Right kidney (tissue), 9 donors: ENCODE results near the gene TMEM62.
A peak's percentile ranks its signal among the peaks of the same experiment; 100 is the strongest.

Experiments used
- DNase-seq: peaks from one replicate; pipeline ENCODE4 v3.0.0-alpha.2; 2016
- long read RNA-seq, 8 donors: transcript quantifications; one replicate each; lab custom pipeline, GENCODE V29; 2026

Gene TMEM62
- long read RNA-seq, donor 1, partial matches to known transcripts = 0 of 2 reads
- long read RNA-seq, donor 1, other reads (novel, unspliced or antisense) = 0 of 2 reads
- long read RNA-seq, donor 2, partial matches to known transcripts = 0 of 2 reads
- long read RNA-seq, donor 2, other reads (novel, unspliced or antisense) = 0 of 2 reads
- long read RNA-seq, donor 3, partial matches to known transcripts = 0 of 3 reads
- long read RNA-seq, donor 3, other reads (novel, unspliced or antisense) = 0 of 3 reads
- long read RNA-seq, donor 4, partial matches to known transcripts = 0 of 3 reads
- long read RNA-seq, donor 4, other reads (novel, unspliced or antisense) = 0 of 3 reads
- long read RNA-seq, donor 5, partial matches to known transcripts = 0 of 1 reads
- long read RNA-seq, donor 5, other reads (novel, unspliced or antisense) = 0 of 1 reads
- long read RNA-seq, donor 6, partial matches to known transcripts = 0 of 1 reads
- long read RNA-seq, donor 6, other reads (novel, unspliced or antisense) = 0 of 1 reads
- long read RNA-seq, donor 7 = 0 reads
- long read RNA-seq, donor 8 = 0 reads

- DNase-seq = peak; percentile 87
Observed at GRCh38 chr15:43133430-43134156, at the start of gene TMEM62. TSS of gene TMEM62 (plus strand) at chr15:43133586. CDS start at chr15:43133803, 217 bp downstream.

- no peak for DNase-seq
Observed at GRCh38 chr15:43085921-43086320, 47.5 kb upstream of the TMEM62 start.

- DNase-seq = no peak
Observed at GRCh38 chr15:43086551-43086950, 46.8 kb upstream of the TMEM62 start.

- no peak for DNase-seq
Observed at GRCh38 chr15:43091859-43092258, 41.5 kb upstream of the TMEM62 start.

GRCh38 chr15:43093026-43093425 lies 40.4 kb upstream of the TMEM62 start:
- no peak for DNase-seq

- DNase-seq = no peak
Observed at GRCh38 chr15:43094416-43095030, 38.9 kb upstream of the TMEM62 start.

GRCh38 chr15:43095243-43095642 lies 38.1 kb upstream of the TMEM62 start:
- no peak for DNase-seq

GRCh38 chr15:43095708-43096347 lies 37.6 kb upstream of the TMEM62 start:
- no peak for DNase-seq

- no peak for DNase-seq
Observed at GRCh38 chr15:43096411-43096810, 37.0 kb upstream of the TMEM62 start.

GRCh38 chr15:43099105-43099845 lies 34.1 kb upstream of the TMEM62 start:
- DNase-seq = no peak

- no peak for DNase-seq
Observed at GRCh38 chr15:43100971-43101370, 32.4 kb upstream of the TMEM62 start.

GRCh38 chr15:43102187-43102586 lies 31.2 kb upstream of the TMEM62 start:
- no peak for DNase-seq

- DNase-seq = no peak
Observed at GRCh38 chr15:43103907-43104306, 29.5 kb upstream of the TMEM62 start.

- no peak for DNase-seq
Observed at GRCh38 chr15:43104426-43104825, 29.0 kb upstream of the TMEM62 start.

- no peak for DNase-seq
Observed at GRCh38 chr15:43105077-43105736, 28.2 kb upstream of the TMEM62 start.

GRCh38 chr15:43105778-43106485 lies 27.5 kb upstream of the TMEM62 start, which contains the start of gene UBR1:
TSS of gene UBR1 (minus strand) at chr15:43106038. CDS start at chr15:43106022, 16 bp downstream.
- peak; percentile 82 for DNase-seq

- DNase-seq = no peak
Observed at GRCh38 chr15:43106486-43106829, 26.9 kb upstream of the TMEM62 start.

- no peak for DNase-seq
Observed at GRCh38 chr15:43107751-43108150, 25.6 kb upstream of the TMEM62 start.

- no peak for DNase-seq
Observed at GRCh38 chr15:43111354-43111753, 22.0 kb upstream of the TMEM62 start.

- no peak for DNase-seq
Observed at GRCh38 chr15:43118286-43118685, 15.1 kb upstream of the TMEM62 start.
